GM13976 (cell line): ENCODE results near the gene BCAS2.

ENCODE experiments used
- DNase-seq: peaks from one replicate; pipeline ENCODE4 v3.0.0; 2012; ENCODE audit warnings: low spot score
- CTCF ChIP-seq: IDR thresholded peaks from 2 replicates; pipeline ENCODE4 v1.5.1; 2012; ENCODE audit warnings: borderline replicate concordance, mild to moderate bottlenecking; ENCODE audit not compliant: insufficient read depth; ENCODE audit errors: extremely low read depth, missing control alignments, control extremely low read depth
- in situ Hi-C: fragments of 300-500 bp; cut with MboI; formaldehyde crosslinking; loops from one replicate; pipeline ENCODE4 v1.12.0; 2022; ENCODE audit warnings: low sequenced_read_pairs, mixed read lengths, inconsistent platforms; ENCODE audit not compliant: unreplicated experiment

Gene BCAS2

GRCh38 chr1:114521396-114522263 lies 59.8 kb downstream of the BCAS2 start:
- in situ Hi-C loops = no loop called here

More at GRCh38 chr1:114521396-114522263, 59.8 kb downstream of the BCAS2 start:
- TF ChIP-seq CTCF = no peak
- no peak for DNase-seq
